Measurements from ENCODE around the gene NCAM1. TPM values are rescaled to one million over a fixed set of nuclear protein-coding genes. Genes with fewer than 3 reads are reported as not detected.

The NCAM1 gene
- total and polyA plus RNA-seq, 5 experiments from 2014 or later = 0.08 to 0.98 (median 0.60) TPM; not detected in 2

DNA sequence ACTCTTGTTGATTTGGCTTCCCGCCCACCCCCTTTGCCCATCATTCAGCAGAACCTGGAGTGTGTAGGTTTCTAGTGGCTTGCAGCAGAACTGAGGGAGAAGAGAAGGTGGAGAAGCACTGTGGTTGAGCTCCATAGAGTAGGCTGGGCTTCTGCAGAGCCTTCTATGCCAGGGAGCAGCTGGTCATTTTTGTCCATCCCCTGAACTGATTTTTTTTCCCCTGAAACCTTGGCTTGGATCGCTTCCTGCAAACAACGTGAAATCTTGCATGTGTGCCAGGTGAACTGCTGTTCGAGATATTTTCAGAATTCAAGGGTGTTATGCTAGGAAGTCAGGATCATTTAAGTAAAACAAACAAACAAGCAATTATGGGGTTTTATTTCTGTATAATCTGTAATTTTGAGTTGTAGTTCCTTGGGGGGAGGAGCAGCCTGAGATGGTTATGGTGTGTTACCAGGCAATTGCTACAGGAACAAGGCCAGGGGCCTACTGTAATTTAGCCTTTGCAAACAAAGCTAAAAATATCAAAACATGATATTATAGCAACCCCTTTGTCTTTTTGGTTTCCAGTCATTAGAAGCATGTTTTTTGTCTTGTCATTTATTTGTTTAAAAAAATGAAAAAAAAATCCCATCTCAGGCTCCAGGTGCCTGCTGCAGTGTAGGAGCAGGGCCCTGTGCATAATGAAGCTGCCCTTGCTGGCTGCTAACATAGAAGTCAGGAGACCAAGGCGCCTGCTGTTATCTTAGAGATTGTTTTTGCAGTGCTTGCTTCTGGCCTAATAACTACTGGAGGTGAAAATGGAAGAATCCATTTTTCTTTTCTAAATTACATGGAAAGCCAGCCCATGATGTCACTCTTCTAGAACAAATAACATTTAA lies 200.7 kb downstream of the NCAM1 start:
- Mint-ChIP-seq H3K4me1 (no peaks in the 10 kb centered on the region), H3K4me3 (no peak overlapping the region), H3K9me3 (peaks cover 0 to 1% (median 0%) of the 10 kb centered on the region in 9 donors), H3K36me3 (no peaks in the 10 kb centered on the region), H3K27me3 (peaks cover 0 to 17% (median 5%) of the 10 kb centered on the region in 5 donors), H3K27ac (no peak overlapping the region)
- DNase-seq (no peak), ATAC-seq (no peak)
- POLR2A ChIA-PET = no interaction called here

DNA sequence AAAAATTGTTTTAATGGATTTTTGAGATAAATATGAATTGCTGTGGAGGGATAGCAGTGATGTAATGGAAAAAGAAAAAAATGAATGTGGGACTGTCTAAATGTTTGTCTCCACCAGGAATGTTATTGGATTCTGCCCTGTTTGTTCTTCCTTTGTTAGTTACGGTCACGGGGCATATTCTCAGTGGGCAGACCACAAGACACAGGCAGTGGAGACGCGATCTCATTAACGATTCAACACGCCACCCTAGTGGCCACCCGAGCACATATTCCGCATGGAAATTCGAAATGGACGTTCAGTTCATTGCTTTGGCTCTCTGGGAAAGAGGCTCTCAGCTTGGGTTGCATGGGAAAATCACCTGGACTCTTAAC lies 201.4 kb downstream of the NCAM1 start:
- Mint-ChIP-seq H3K36me3 (no peaks in the 10 kb centered on the region), H3K9me3 (peaks cover 0 to 1% (median 0%) of the 10 kb centered on the region in 9 donors)
- POLR2A ChIA-PET = no interaction called here

DNA sequence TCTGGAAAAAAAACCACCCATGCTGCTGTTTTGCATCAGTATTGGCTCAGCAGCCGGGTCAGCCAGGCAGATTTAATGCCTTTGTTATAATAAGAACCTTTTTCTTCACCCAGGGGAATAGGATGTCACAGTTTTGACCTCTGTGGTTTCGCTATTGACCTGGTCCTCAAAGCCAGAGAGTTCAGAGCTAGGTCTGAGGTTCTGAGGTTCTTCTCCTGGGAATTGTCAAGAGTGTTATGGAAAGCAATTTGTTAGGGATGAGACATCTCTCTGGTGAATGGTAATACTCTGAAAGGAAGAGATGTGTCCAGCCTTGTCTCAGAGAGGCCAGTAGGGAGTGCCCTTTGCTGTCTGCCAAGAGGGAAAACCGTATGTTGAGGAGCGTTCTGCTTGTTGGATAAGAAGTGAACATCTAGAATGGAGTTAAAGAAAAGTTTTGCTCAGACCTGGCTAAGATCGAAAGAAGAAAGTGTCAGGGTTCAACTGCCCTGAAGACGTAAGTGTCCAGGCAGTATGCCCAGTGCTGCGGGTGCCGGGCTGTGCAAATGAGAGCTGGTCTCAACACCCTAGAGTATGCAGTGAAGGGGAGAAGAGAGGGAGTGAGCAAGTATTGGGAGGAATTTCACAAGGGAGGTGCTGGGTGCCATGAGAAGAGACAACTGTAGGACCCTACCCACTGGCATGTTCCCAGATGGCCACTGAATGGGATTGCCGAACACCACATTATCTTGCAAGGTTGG lies 202.2 kb downstream of the NCAM1 start:
- H3K36me3 Mint-ChIP-seq = no peaks in the 10 kb centered on the region
- no peaks in the 10 kb centered on the region for H3K4me1 Mint-ChIP-seq
- peaks cover 0 to 17% (median 5%) of the 10 kb centered on the region in 5 donors for H3K27me3 Mint-ChIP-seq
- ATAC-seq (no peak), DNase-seq (no peak)
- no peak overlapping the region for H3K4me3 Mint-ChIP-seq
- POLR2A ChIA-PET = no interaction called here
- H3K9me3 Mint-ChIP-seq = peaks cover 0 to 1% (median 0%) of the 10 kb centered on the region in 9 donors
- no peak overlapping the region for H3K27ac Mint-ChIP-seq

More for the DNA sequence above, 201.4 kb downstream of the NCAM1 start:
- no peaks in the 10 kb centered on the region for H3K4me1 Mint-ChIP-seq
- no peak for DNase-seq
- H3K27me3 Mint-ChIP-seq = peaks cover 0 to 17% (median 5%) of the 10 kb centered on the region in 5 donors
- no peak overlapping the region for H3K27ac Mint-ChIP-seq
- ATAC-seq = no peak
- no peak overlapping the region for H3K4me3 Mint-ChIP-seq

DNA sequence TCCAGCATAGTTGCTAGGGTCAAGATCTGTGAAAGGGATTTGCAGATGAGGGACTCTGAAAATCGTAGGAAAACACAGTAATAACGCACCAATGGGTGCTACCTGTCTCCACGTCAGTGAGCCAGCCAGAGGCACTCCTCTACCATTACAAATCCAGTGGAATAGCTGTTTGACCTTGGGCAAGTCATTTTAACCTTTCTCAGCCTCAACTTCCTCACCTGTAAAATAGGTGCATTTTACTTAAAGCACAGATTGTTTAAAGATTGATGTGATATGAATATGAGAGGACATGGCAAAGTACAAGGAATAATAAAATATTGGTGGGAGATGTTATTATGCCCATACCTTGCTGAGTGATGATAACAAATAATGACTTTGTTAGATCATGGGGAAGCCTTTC lies 205.1 kb downstream of the NCAM1 start:
- Mint-ChIP-seq H3K4me1 (no peaks in the 10 kb centered on the region), H3K9me3 (peaks cover 0 to 1% (median 0%) of the 10 kb centered on the region in 9 donors), H3K36me3 (no peaks in the 10 kb centered on the region), H3K4me3 (no peak overlapping the region), H3K27ac (no peak overlapping the region), H3K27me3 (peaks cover 0 to 32% (median 7%) of the 10 kb centered on the region in 5 donors)
- DNase-seq (no peak), ATAC-seq (no peak)
- POLR2A ChIA-PET = no interaction called here

DNA sequence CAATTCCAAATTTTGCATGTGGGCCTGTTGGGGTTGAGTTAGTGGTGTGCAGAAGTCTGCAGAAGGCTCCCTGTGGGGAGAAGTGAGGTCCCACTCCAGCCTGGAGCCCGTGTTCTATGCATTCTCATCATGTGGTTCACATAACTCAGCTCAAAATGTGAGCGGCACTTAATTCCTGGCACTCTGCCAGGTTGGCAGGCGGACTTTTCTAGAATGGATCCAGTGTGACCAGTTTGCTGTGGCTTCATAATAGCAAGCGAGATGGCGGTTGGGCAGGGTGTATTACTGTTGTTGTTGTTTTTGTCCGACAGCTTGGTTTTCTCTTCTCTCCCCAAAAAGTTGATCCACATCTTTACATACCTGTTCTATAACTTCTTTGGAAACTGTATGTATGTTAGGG lies 206.4 kb downstream of the NCAM1 start:
- H3K27me3 Mint-ChIP-seq = peaks cover 3 to 31% (median 7%) of the 10 kb centered on the region in 5 donors
- no peak for ATAC-seq

DNA sequence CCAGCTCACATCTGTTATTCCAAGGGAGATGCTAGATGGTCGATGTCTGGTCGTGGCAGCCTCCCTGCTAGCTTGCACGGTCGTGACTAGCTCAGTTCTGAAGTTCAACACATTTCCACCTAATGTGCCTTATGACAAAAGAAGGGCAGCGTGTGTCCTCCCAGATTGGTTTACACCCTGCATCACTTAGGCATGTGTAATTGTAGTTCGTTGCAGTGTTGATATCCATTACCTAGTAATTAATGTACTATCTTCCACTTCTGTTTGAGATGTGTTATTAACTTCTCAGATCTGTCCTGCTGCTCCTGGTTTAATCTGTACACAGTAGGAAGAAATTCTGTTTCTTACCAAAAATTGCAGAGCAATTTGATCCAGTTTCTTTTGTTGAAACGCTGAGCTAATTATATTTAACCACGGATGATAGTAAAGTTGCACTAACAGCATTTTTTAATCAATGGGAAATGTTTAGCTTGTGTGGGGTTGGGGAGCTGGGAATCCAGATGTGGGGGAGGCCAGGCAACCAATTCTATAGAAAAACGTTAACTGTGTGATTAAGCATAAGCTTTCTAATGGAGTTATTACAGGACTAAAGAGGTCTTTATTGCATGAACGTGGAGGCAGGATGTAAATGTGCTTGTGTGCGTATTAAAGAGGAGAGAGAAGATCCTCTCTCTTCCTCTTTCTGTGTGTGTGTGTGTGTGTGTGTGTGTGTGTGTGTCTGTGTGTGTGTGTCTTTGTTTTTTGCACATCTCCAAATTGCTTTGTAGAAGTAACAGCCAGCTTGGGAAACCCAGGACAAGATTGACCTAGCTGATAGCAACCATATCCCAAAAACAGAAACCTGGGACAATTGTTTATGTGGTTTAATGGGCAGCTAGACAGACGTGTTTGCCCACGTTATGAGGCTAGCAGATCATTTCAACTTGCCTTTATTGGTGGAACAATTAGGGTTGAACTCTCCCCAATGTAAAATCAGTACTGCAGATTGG lies 207.4 kb downstream of the NCAM1 start:
- H3K4me3 Mint-ChIP-seq = no peak overlapping the region
- peaks cover 3 to 20% (median 5%) of the 10 kb centered on the region in 5 donors for H3K27me3 Mint-ChIP-seq
- no peak for DNase-seq
- no peaks in the 10 kb centered on the region for H3K4me1 Mint-ChIP-seq
- no peak for ATAC-seq
- H3K36me3 Mint-ChIP-seq = no peaks in the 10 kb centered on the region
- H3K27ac Mint-ChIP-seq = no peak overlapping the region
- peaks cover 0 to 3% (median 0%) of the 10 kb centered on the region in 9 donors for H3K9me3 Mint-ChIP-seq
- POLR2A ChIA-PET = no interaction called here

More for the DNA sequence above, 206.4 kb downstream of the NCAM1 start:
- POLR2A ChIA-PET = no interaction called here
- no peaks in the 10 kb centered on the region for H3K4me1 Mint-ChIP-seq
- H3K27ac Mint-ChIP-seq = no peak overlapping the region
- peaks cover 0 to 1% (median 0%) of the 10 kb centered on the region in 9 donors for H3K9me3 Mint-ChIP-seq
- no peaks in the 10 kb centered on the region for H3K36me3 Mint-ChIP-seq
- no peak for DNase-seq
- H3K4me3 Mint-ChIP-seq = no peak overlapping the region

DNA sequence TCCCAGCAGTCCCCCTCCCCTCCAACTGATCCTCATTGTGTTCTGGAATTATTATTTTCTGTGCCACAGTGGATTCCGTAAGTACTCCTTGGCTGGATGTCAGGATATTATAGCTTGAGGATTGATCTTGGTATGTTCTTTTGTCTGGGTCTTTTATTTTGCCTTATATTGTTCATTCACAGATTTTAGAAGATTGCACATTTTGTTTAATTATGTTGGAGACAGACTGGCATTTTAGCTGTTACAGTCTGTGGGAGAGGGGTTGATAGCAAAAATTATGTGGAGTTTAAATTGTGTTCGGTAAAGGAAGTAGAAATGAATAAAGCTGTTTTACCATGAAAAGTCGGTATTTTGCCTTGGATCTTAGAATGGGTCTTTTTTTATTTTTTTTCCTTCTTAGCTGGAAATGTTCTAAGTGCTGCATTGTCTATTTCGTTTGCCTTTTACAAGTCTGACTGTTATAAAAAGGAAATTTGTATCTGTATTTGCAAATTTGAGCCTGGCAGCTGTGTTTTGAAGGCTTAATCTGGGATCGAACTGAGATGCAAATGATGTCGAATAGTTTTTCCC lies 211.2 kb downstream of the NCAM1 start:
- POLR2A ChIA-PET = no interaction called here
- Mint-ChIP-seq H3K9me3 (peaks cover 0 to 1% (median 0%) of the 10 kb centered on the region in 9 donors), H3K27ac (no peak overlapping the region), H3K4me1 (no peaks in the 10 kb centered on the region), H3K27me3 (peaks cover 4 to 39% (median 7%) of the 10 kb centered on the region in 5 donors), H3K4me3 (no peak overlapping the region), H3K36me3 (no peaks in the 10 kb centered on the region)
- ATAC-seq = no peak
- DNase-seq = no peak

DNA sequence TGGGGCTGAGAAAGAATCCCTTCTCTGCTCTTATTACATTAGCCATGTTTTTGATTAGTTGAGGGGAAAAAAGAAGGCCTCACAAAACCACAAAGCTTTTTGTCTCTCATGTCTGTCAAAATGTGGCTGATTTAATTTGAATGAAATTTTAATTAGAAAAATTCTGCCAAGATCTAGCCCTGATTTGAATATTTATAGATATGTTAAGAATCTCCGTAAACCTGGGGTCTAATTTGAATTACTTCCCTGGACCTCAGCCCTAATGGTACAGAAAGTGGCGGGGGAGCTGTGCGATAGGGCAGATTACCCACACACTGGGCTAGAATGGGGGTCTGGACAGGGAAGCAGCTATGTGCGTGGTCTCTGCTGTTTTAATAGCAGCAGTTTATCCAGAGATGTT lies 211.9 kb downstream of the NCAM1 start:
- Mint-ChIP-seq H3K4me1 (no peaks in the 10 kb centered on the region), H3K27me3 (peaks cover 9 to 45% (median 11%) of the 10 kb centered on the region in 5 donors), H3K36me3 (no peaks in the 10 kb centered on the region), H3K9me3 (peaks cover 0 to 1% (median 0%) of the 10 kb centered on the region in 9 donors), H3K27ac (no peak overlapping the region), H3K4me3 (no peak overlapping the region)
- ATAC-seq (no peak), DNase-seq (no peak)
- POLR2A ChIA-PET = no interaction called here

DNA sequence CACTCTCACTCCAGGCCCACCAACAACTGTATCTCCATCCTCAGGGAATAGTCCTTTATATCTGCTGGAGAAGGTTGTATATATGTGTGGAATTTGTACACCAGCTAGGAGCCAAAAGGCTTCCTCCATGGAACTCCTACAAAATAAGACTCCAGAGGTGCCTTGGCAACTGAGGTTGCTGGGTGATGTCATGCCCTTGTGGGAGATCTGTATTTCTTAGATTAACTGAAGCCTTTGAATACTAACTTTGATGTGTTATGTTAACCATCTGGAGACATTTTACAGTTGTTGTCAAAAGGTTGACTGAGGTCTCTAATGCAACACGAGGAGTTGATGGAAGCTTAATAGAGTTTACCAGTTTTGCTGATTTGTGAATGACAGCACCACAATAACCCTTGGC lies 213.7 kb downstream of the NCAM1 start:
- ATAC-seq = no peak
- POLR2A ChIA-PET = no interaction called here
- no peaks in the 10 kb centered on the region for H3K4me1 Mint-ChIP-seq

DNA sequence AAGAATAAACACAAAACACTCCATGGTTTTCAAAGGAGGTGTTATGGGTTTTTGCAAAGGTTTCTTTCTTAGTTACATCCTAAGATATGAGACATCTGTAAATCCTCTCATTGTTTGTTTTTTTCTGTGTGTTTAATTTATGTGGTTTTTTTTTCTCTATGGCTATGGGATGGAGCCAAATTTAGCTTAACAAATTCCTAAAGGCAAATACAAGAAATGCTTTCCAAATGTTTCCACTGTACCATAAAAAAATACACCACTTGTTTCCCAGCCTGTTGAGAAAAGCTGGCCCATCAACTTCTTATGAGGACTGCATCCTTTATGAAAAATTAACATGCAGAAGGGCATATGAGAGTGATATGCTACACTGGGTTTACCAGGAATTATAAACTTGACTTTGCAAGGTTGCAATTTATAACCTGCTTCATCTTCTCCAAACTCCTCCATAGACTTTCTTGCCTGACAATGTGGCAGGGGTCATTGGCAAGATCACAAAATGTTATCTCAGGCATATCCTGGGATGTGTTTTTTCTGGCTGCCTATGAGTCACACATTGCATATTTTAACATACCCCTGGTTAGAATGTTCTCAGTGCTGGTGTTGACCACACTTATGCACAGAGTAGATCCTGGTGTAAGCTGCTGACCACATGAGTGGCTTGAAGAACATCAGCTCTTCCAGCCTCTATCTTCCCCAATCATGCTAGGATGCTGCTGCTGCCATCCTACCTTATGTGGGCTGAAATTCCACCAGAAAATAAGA lies 215.6 kb downstream of the NCAM1 start:
- Mint-ChIP-seq H3K4me3 (no peak overlapping the region), H3K36me3 (no peaks in the 10 kb centered on the region), H3K27ac (no peak overlapping the region), H3K27me3 (peaks cover 12 to 44% (median 14%) of the 10 kb centered on the region in 5 donors), H3K4me1 (no peaks in the 10 kb centered on the region), H3K9me3 (peaks cover 0 to 1% (median 0%) of the 10 kb centered on the region in 9 donors)
- POLR2A ChIA-PET = no interaction called here
- ATAC-seq (no peak), DNase-seq (no peak)

More for the DNA sequence above, 213.7 kb downstream of the NCAM1 start:
- Mint-ChIP-seq H3K9me3 (peaks cover 0 to 1% (median 0%) of the 10 kb centered on the region in 9 donors), H3K36me3 (no peaks in the 10 kb centered on the region), H3K4me3 (no peak overlapping the region), H3K27me3 (peaks cover 8 to 47% (median 14%) of the 10 kb centered on the region in 5 donors), H3K27ac (no peak overlapping the region)
- DNase-seq = no peak

DNA sequence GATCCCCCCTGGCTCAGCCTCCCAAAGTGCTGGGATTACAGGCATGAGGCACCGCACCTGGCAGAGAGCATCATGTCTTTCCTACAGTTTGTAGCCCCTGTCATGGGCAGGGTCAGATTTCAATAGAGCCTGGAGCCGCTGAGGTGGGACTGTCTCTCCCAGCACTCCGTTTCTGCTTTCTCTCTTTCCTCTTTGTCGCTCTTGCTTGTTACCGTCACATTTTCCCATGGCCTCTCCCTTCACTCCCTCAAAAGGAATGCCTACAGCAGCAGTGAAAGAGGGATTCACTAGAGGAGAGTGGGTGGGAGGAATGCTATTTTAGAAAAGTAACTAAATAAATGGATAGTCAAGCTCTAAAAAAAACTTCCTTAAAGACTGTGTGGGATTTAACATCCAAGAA lies 216.5 kb downstream of the NCAM1 start:
- no peak overlapping the region for H3K4me3 Mint-ChIP-seq
- no peak for ATAC-seq
- no peak overlapping the region for H3K27ac Mint-ChIP-seq
- H3K36me3 Mint-ChIP-seq = no peaks in the 10 kb centered on the region
- DNase-seq = no peak
- H3K4me1 Mint-ChIP-seq = no peaks in the 10 kb centered on the region
- H3K9me3 Mint-ChIP-seq = peaks cover 0 to 1% (median 0%) of the 10 kb centered on the region in 9 donors
- peaks cover 11 to 53% (median 15%) of the 10 kb centered on the region in 5 donors for H3K27me3 Mint-ChIP-seq
- POLR2A ChIA-PET = no interaction called here

Data from naive thymus-derived CD8-positive, alpha-beta T cell (primary cell).